Measurements from ENCODE around the gene TMEM217.
A peak's percentile ranks its signal among the peaks of the same experiment; 100 is the strongest.
"Not testable (repeated sequence)": the region's sequence is repeated elsewhere in the genome, so short reads cannot be mapped to it uniquely, and the experiment has no call there.

The TMEM217 gene

DNA sequence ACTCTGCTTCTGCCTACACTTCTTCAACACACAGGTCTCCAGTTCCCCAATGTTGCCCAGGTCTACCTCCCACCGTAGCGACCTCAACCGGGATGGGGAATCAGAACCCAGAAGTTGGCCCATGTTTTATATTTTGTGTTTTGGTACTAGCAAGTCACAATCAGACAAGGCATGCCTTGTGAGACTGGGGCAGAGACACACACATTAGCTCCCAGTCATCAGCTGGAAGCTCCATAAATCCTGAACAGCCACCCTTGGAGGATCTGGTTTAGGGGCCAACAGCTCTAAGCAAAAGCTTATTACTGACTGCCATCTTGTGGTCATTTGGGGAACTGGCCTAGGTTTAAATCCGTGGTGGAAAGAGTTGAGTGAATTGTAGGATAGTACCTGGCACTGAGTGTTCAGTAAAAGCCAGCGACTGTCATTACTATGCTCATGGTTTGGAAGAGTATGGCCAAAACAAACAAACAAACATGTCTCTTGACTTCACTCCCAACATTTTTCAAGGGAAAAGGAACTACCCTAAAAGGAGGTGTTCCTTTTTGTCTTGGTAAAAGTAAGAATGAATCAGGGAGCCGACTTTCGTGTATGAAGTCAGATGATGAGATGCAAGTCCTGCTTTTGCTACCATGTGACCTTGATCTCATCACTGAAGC, 47.5 kb downstream of the TMEM217 start:
- DNase-seq (ENCODE audit: low spot score) = peak; percentile 84

DNA sequence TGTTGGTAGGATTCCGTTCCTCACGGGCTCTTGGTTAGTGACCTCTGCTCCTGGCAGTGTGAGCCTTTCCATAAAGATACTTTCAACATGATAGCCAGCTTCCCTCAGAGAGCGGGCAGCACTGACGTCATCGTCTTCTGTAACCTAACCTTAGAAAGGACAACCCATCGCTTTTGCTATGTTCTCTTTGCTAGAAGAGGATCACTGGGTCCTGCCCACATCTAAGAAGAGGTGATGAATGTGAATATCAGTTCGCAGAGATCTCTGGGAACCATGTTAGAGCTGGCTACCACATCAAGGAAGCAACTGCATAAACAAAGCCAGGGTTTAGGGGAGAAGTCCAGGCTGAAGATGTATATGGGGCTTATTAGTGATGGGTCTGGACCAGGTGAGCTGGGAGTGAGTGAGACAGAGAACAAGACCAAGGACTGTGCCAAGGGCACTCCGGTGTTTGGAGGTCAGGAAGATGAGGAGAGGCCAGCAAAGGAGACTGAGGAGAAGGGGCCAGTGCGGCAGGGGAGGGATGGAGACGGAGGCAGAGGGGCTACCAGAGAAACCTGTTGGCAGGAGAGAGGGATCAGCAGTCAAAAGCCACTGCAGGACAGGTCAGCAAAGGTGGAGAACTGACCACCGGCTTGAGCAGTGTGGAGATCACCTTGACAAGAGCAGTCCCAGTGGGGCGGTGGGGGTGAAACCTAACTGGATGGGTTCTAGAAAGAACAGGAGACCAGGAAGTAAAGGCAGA, 48.3 kb downstream of the TMEM217 start:
- DNase-seq (ENCODE audit: low spot score) = no peak

DNA sequence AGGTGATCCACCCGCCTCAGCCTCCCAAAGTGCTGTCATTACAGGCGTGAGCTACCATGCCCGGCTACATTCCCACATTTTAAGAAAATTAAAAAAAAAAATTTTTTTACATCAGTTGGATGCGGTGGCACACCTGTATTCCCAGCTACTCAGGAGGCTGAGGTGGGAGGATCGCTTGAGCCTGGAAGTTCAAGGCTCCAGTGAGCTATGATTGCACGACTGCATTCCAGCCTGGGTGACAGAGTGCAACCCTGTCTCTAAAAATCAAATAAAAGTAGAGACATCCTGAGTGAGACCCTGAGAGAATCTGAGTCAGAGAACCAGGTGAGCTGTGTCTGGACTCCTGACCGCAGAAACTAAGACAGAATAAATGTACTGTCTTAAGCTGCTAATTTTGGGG, 49.2 kb downstream of the TMEM217 start:
- DNase-seq (ENCODE audit: low spot score) = no peak

DNA sequence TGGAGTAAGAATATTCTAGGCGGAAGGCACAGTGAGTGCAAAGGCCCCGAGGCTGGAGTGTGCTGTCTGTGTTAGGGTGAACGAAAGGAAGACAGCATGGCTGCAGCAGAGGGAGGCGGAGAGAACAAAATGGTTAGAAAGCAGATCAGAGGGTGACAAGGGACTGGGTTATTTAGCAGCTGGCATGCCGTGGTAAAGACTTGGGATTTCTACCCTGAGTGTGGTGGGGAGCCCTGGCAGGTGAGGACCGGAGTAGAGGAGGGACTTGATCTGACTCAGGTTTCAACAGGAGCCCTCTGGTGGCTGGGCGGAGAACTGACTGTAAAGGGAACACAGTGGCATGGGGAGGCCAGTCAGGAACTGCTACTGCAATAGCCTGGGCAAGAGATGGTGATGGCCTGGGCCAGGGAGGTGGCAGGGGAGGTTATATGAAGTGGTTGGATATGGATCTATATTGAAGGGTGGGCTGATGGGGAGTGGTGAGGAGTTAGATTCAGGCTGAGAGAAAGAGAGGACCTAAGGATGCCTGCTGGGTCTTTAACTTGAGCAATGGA, 50.0 kb downstream of the TMEM217 start:
- DNase-seq (ENCODE audit: low spot score) = peak; percentile 82

DNA sequence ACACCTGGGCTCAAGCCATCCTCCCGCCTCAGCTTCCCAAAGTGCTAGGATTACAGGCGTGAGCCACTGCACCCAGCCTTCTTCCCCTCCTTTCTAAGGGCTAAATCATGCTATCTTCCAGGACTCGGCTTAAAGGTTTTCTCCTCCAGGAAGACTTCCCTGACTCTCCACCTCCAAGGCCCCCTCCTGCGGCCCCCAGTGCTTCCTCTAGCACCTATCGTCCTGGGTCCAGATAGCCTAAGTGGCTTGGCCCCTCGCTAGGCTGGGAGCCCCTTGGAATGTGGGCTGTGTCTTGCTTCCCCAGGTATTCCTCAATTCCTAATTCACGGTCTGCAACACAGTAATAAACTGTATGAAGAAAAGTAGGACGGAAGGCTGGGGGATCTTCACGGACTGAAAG, 51.3 kb downstream of the TMEM217 start:
- no peak for DNase-seq (ENCODE audit: low spot score)

DNA sequence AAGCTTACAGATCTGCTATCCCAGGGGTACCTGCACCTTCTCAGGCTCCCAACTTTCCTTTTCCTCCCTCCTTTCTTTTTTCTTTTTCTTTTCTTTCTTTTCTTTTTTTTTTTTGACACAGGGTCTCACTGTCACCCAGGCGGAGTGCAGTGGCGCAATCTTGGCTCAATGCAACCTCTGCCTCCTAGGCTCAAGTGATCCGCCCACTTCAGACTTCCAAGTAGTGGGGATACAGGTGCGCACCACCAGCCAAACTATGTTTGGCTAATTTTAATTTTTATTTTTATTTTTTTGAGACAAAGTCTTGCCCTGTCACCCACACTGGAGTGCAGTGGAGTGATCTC, 52.0 kb downstream of the TMEM217 start:
- no peak for DNase-seq (ENCODE audit: low spot score)

DNA sequence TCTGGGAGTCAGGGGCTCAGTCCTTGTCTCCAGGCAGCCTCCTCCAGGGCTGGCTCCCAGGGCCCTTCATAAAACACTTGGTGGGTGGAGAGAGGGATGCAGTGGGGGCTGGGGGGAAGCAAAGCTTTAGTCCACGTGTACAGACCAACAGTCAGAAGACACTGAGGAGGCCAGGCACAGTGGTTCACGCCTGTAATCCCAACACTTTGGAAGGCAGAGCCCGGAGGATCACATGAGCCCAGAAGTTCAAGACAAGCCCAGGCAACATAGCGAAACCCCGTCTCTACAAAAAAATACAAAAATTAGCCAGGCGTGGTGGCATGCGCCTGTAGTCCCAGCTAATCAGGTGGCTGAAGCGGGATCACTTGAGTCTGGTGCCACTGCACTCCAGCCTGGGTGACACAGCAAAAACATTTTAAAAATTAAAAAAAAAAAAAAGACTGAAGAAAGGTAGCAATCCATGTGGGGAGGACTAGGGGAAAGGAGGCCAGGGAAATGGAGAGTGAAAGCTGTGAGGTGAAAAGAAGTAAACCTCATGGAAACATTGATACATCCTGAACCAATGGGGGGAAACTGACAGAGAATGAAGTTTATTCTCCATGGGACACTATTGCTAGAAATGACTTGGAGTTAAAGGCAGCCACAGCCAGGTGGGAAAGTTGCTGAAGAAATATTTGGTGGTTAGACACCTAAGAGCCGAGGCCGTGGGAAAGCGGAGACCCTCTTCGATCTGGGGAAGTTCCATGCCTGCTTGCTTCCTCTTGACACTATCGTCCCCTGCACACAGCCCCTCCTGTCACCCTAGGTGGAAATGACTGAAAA, 52.6 kb downstream of the TMEM217 start:
- DNase-seq (ENCODE audit: low spot score) = no peak

DNA sequence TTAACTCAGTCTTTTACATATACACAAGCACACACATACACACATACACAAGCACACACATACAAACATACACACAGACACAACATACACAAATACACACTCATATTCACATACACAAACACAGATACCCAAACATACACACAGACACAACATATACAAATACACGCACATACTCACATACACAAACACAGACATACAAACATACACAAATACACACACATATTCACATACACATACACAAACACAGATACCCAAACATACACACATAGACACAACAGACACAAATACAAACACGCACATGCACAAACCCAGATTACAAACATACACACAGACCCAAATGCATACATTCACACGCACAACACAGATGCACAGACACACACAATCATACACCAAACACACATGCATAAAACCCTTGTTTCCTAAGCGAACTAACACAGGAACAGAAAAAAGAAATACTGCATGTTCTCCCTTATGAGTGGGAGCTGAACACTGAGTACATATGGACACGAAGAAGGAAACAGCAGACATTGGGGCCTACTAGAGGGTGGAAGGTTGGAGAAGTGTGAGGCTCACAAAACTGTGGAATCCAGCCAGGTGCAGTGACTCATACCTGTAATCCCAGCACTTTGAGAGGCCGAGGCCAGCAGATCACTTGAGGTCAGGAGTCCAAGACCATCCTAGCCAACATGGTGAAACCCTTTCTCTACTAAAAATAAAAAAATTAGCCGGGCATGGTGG, 53.8 kb downstream of the TMEM217 start:
- DNase-seq (ENCODE audit: low spot score) = no peak

DNA sequence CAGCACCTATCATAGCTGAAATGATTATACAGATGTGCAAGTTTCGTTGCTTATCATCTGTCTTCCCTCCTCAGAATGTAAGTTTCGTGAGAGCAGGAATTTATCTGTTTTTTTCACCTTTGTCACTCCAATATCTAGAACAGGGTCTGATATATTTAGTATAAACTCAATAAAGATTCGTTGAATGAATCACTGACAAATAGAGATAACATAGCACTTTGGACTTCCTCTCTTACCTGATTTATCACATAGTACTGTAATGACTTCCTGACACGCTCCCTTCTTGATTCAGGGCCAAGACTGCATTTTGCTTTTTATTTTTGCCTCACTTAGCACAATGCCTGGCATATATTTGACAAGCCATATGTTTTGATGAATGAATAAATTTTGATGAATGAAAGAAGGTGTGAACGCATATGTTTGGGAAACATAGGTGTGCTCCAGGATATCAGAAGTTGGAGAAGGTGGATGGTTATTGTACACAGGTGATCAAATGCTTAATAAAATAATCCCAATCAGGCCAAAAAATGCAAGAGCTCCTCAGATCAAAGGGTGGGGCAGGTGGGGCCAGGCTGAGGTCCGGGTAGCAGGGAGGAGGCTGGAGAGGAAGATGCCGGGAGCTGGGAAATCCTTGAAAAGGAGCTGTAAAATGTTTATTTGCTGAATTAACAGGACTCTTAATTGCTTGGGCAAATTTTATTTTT, 55.0 kb downstream of the TMEM217 start:
- DNase-seq (ENCODE audit: low spot score) = no peak

DNA sequence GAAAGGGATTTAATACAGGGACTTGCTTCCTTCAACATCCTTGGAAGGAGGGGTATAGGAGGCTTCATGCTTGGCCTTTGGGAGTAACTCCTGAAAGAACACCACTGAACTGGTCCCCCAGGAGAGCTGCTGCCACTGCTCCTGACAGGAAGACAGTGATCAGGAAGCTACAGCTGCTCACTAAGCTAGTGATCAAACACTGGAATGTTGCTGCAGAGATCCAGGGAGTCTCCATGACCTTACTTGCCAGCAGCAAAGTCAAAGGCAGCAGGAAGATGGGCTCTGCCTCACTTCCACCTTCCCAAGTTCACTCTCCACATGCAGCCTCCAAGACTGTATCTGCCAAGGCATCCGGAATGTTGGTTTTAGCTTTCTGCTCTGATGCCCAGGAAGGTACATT, 56.2 kb downstream of the TMEM217 start:
- no peak for DNase-seq (ENCODE audit: low spot score)

DNA sequence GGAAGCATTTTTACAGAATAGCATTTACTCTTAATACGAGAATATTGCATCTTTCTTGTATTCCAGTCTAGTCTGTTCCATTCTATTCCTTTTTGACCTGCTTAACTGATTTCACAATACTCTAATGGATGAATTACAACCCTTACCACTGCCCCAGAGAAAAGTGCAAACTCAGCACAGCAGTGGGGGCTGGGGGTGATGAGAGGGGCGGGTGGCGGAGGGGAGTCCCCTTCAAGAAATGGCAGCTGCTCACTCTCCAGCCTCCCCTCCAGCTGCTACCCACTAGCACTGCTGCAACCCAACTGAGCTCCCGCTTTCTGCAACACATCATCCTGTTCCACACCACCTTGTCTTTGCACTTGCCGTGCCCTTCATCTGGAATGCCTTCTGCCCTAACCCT, 57.9 kb downstream of the TMEM217 start:
- no peak for DNase-seq (ENCODE audit: low spot score)

DNA sequence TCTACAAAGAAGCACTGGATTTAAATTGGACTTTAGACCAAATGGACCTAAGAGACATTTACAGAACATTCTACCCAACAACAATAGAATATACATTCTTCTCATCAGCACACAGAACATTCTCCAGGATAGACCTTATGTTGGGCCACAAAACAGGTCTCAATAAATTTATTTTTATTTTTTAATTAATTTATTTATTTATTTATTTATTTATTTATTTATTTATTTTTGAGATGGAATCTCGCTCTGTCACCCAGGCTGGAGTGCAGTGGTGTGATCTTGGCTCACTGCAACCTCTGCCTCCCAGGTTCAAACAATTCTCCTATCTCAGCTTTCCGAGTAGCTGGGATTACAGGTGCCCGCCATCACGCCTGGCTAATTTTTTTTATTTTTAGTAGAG, 61.5 kb downstream of the TMEM217 start:
- not testable (repeated sequence) for DNase-seq (ENCODE audit: low spot score)

DNA sequence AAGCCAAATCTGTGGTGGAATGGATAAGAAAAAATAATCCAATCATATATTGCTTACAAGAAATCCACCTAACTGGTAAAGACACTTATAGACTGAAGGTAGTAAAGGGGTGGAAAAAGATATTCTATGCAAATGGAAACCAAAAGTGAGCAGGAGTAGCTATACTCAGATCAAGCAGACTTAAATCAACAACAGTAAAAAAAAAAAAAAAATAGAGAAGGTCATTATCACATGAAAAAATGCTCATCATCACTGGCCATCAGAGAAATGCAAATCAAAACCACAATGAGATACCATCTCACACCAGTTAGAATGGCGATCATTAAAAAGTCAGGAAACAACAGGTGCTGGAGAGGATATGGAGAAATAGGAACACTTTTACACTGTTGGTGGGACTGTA, 63.1 kb downstream of the TMEM217 start:
- DNase-seq (ENCODE audit: low spot score) = not testable (repeated sequence)

DNA sequence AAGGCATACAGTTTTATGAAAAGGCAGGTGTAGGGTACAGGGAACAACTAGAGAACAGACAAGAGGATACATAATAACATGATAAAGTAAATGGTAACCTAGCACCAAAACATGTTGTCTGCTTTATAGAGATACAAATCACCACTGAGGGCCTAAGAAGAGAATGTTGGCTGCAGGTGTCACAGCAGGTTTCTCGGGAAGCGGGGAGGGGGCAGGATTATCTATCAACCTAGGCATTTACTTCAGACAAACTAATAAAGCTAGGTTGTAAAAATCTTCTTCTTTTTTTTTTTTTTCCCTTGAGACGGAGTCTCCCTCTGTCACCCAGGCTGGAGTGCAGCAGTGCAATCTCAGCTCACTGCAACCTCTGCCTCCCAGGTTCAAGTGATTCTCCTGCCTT, 65.3 kb downstream of the TMEM217 start:
- DNase-seq (ENCODE audit: low spot score) = no peak

DNA sequence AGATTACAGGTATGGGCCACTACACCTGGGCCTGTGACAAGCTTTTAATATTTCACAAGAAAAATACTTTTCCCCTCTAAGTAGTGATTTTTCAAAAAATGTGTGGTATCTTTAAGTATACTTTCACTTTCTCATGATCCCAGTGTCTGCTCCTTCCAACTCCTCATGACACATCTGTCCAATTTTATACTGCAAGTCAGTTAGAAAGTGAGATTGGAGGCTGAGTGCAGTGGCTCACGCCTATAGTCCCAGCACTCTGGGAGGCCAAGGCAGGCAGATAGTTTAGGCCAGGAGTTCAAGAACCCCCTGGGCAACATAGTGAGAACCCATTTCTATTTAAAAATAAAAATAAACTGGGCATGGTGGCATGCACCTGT, 67.8 kb downstream of the TMEM217 start:
- DNase-seq (ENCODE audit: low spot score) = no peak

DNA sequence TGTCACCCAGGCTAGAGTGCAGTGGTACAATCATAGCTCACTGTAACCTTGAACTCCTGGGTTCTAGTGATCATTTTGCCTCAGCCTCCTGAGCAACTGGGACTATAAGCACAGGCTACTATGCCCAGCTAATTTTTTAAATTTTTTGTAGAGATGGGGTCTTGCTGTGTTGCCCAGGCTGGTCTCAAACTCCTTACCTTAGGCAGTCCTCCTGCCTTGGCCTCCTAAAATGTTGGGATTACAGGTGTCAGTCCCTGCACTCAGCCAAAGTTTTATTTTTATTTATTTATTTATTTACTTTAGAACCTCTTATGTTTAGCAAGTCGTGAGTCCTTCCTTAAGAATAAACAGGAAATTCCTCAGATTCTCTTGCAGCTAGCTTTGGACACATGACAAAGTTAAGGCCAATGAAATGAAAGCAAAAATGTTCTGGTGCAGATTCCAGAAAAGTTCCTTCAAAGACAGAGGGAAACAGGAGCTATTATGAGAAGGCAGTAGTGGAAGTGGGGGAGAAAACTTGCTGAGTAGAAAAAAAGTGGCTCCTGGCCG, 68.9 kb downstream of the TMEM217 start:
- no peak for DNase-seq (ENCODE audit: low spot score)

DNA sequence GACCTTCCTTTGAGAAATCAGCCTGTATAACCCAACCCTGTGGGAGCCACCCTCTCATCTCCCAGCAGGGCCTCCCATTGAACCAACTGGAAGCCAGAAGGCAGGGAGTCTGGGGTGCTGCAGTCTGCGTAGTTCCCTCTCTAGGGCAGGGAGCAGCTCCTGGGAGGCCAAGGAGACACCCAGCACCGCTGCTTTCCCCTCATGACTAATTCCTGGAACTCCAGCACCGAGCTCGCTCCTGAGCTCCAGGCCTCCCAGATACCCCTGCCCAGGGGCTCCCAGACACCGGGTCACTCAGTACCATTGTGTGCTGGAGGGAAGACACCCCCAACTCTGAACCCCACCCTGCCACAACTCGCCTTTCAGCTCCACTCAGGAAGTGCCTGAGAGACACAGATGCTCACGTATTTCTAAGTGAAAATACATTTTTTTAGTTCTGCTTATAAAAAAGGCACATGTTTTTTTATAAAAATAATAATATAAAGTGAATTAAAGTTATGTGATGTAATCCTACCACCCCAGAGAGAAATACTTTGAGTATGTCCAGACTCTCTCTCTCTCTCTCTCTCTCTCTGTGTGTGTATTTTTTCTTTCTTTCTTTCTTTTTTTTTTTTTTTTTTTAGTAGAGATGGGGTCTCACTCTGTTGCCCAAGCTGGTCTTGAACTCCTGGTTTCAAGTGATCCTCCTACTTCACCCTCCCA, 70.5 kb downstream of the TMEM217 start:
- DNase-seq (ENCODE audit: low spot score) = no peak

DNA sequence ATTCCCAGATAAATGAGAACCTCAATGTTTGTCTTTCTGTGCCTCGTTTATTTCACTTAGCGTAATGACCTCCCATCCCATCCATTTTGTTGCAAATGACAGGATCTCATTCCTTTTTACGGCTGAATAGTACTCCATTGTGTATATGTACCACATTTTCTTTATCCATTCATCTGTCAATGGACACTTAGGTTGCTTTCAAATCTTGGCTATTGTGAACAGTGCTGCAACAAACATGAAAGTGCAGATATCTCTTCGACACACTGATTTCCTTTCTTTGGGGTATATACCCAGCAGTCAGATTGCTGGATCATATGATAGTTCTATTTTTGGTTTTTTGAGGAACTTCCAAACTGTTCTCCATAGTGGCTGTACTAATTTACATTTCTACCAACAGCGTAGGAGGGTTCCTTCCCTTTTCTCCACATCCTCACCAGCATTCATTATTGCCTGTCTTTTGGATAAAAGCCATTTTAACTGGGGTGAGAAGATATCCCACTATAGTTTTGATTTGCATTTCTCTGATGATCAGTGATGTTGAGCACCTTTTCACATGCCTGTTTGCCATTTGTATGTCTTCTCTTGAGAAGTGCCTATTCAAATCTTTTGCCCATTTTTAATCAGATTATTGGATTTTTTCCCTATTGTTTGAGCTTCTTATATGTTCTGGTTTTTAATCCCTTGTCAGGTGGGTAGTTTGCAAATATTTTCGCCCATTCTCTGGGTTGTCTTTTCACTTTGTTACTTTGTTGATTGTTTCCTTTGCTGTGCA, 71.8 kb downstream of the TMEM217 start:
- not testable (repeated sequence) for DNase-seq (ENCODE audit: low spot score)

DNA sequence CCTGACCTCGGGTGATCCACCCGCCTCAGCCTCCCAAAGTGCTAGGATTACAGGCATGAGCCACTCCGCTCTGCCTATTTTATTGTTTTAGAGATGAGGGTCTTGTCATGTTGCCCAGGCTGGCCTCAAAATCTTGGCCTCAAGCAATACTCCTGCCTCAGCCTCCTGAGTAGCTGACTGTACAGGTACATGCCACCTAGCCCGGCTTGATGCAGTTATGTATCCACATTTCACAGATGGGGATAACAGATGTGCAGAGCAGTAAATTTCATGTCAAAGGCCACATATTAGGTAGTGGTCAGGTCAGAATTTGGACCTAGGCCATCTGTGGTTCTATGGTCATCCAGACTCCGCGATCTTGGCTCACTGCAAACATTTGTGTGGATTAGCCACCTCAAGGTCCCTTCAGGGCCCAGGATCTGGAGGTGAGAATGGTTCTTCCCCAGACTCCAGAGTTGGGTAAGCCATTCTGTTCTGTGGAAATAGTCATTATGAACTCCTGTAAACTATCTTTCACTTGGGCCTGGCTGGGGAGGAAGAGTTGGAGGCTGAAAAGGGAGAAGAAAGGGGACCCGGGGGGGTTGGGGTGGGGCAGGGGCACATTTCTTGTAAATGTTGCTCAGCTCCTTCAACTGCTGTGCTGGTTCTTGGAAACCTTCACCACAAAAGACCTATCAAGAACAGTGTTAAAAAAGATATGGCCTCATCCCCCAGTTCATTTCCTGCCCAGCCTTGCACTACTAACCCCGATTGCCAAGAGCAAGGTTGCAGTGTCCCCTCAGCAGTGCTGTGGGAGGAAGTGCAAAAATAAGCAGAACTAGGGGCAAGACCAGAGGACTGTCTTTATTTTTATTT, 75.0 kb downstream of the TMEM217 start:
- no peak for DNase-seq (ENCODE audit: low spot score)

All from AG20443 (cell line).